Stomach smooth muscle (tissue), 2 donors: Measurements from ENCODE around the gene MTHFD1L.
"Not testable (repeated sequence)": the region's sequence is repeated elsewhere in the genome, so short reads cannot be mapped to it uniquely, and the experiment has no call there.

Experiments used
- H3K27ac ChIP-seq: one replicate; pipeline ENCODE4 v1.7.0; 2013; ENCODE audit warnings: mild to moderate bottlenecking, low read length, inconsistent platforms
- H3K27me3 ChIP-seq, 2 donors: one replicate each; pipeline ENCODE4 v1.7.0; 2013; ENCODE audit warnings: low read length in 2 of 2; ENCODE audit not compliant: insufficient read depth in 2 of 2, control insufficient read depth in 1 of 2
- H3K36me3 ChIP-seq, 2 donors: one replicate each; pipeline ENCODE4 v1.7.0; 2013; ENCODE audit warnings: low read length in 2 of 2; ENCODE audit not compliant: control insufficient read depth in 2 of 2, insufficient read depth in 2 of 2
- H3K4me1 ChIP-seq: one replicate; pipeline ENCODE4 v1.7.0; 2013; ENCODE audit warnings: low read length; ENCODE audit not compliant: control insufficient read depth, insufficient read depth
- H3K4me3 ChIP-seq, 2 donors: one replicate each; pipeline ENCODE4 v1.7.0; 2013; ENCODE audit warnings: low read length in 2 of 2
- H3K9ac ChIP-seq, 2 donors: one replicate each; pipeline ENCODE4 v1.7.0; 2013; ENCODE audit warnings: low read length in 2 of 2, mild to moderate bottlenecking in 1 of 2
- H3K9me3 ChIP-seq, 2 donors: one replicate each; pipeline ENCODE4 v1.7.0; 2013; ENCODE audit warnings: low read length in 2 of 2; ENCODE audit not compliant: control insufficient read depth in 2 of 2
- donor health status: healthy.
- donor health status: Pancreatic carcinoma.

Gene MTHFD1L

GRCh38 chr6:151110576-151110905, 245.0 kb downstream of the MTHFD1L start:
- H3K36me3 ChIP-seq: no peaks in the 10 kb centered on the region
- peaks cover 5% of the 10 kb centered on the region for H3K4me1 ChIP-seq
- H3K27ac ChIP-seq: no peak overlapping the region
- H3K9me3 ChIP-seq: no peaks in the 10 kb centered on the region
- no peak overlapping the region for H3K9ac ChIP-seq
- H3K4me3 ChIP-seq: no peak overlapping the region
- H3K27me3 ChIP-seq: no peaks in the 10 kb centered on the region

- no peaks in the 10 kb centered on the region for H3K36me3 ChIP-seq
- H3K27me3 ChIP-seq: no peaks in the 10 kb centered on the region
- no peak overlapping the region for H3K4me3 ChIP-seq
- H3K9me3 ChIP-seq: no peaks in the 10 kb centered on the region
- H3K9ac ChIP-seq: no peak overlapping the region
- H3K4me1 ChIP-seq: peaks cover 5% of the 10 kb centered on the region
- H3K27ac ChIP-seq: no peak overlapping the region
Observed at GRCh38 chr6:151111670-151112069, 246.2 kb downstream of the MTHFD1L start.

GRCh38 chr6:151112130-151112529, 246.6 kb downstream of the MTHFD1L start:
- Histone ChIP-seq H3K27me3 (no peaks in the 10 kb centered on the region), H3K27ac (no peak overlapping the region), H3K36me3 (no peaks in the 10 kb centered on the region), H3K9ac (no peak overlapping the region), H3K9me3 (no peaks in the 10 kb centered on the region), H3K4me1 (peaks cover 5% of the 10 kb centered on the region), H3K4me3 (no peak overlapping the region)

GRCh38 chr6:151112884-151113283, 247.4 kb downstream of the MTHFD1L start:
- H3K36me3 ChIP-seq, H3K9me3 ChIP-seq, H3K9ac ChIP-seq, H3K4me3 ChIP-seq, H3K27me3 ChIP-seq, H3K27ac ChIP-seq, H3K4me1 ChIP-seq: not testable (repeated sequence)

GRCh38 chr6:151113641-151114040, 248.1 kb downstream of the MTHFD1L start:
- Histone ChIP-seq H3K9ac (no peak overlapping the region), H3K36me3 (no peaks in the 10 kb centered on the region), H3K27me3 (no peaks in the 10 kb centered on the region), H3K9me3 (no peaks in the 10 kb centered on the region), H3K27ac (no peak overlapping the region), H3K4me3 (no peak overlapping the region), H3K4me1 (peaks cover 5% of the 10 kb centered on the region)

GRCh38 chr6:151118461-151119123, 253.1 kb downstream of the MTHFD1L start:
- no peak overlapping the region for H3K4me3 ChIP-seq
- H3K9ac ChIP-seq: peak overlapping the region in 1 of 2 donors; percentile 30
- no peaks in the 10 kb centered on the region for H3K36me3 ChIP-seq
- H3K27ac ChIP-seq: no peak overlapping the region
- peaks cover 11% of the 10 kb centered on the region for H3K4me1 ChIP-seq
- no peaks in the 10 kb centered on the region for H3K27me3 ChIP-seq
- H3K9me3 ChIP-seq: no peaks in the 10 kb centered on the region

- Histone ChIP-seq H3K27me3 (no peaks in the 10 kb centered on the region), H3K27ac (peak overlapping the region; percentile 31), H3K36me3 (no peaks in the 10 kb centered on the region), H3K9ac (no peak overlapping the region), H3K4me1 (peaks cover 13% of the 10 kb centered on the region), H3K9me3 (no peaks in the 10 kb centered on the region), H3K4me3 (no peak overlapping the region)
Observed at GRCh38 chr6:151119823-151120524, 254.5 kb downstream of the MTHFD1L start.

- no peak overlapping the region for H3K9ac ChIP-seq
- no peak overlapping the region for H3K4me3 ChIP-seq
- H3K27me3 ChIP-seq: no peaks in the 10 kb centered on the region
- no peaks in the 10 kb centered on the region for H3K36me3 ChIP-seq
- H3K27ac ChIP-seq: no peak overlapping the region
- H3K4me1 ChIP-seq: peaks cover 20% of the 10 kb centered on the region
- no peaks in the 10 kb centered on the region for H3K9me3 ChIP-seq
Observed at GRCh38 chr6:151121900-151122299, 256.4 kb downstream of the MTHFD1L start.

GRCh38 chr6:151123641-151124040, 258.1 kb downstream of the MTHFD1L start:
- not testable (repeated sequence) for H3K9me3 ChIP-seq, H3K4me3 ChIP-seq, H3K36me3 ChIP-seq, H3K9ac ChIP-seq, H3K27ac ChIP-seq, H3K27me3 ChIP-seq
- H3K4me1 ChIP-seq: peaks cover 20% of the 10 kb centered on the region

- H3K27me3 ChIP-seq, H3K9me3 ChIP-seq, H3K27ac ChIP-seq, H3K9ac ChIP-seq, H3K36me3 ChIP-seq, H3K4me3 ChIP-seq: not testable (repeated sequence)
- H3K4me1 ChIP-seq: peaks cover 15% of the 10 kb centered on the region
Observed at GRCh38 chr6:151125242-151125641, 259.7 kb downstream of the MTHFD1L start.

GRCh38 chr6:151125651-151126416, 260.3 kb downstream of the MTHFD1L start:
- not testable (repeated sequence) for H3K36me3 ChIP-seq, H3K9me3 ChIP-seq, H3K4me3 ChIP-seq, H3K9ac ChIP-seq, H3K27ac ChIP-seq, H3K27me3 ChIP-seq
- H3K4me1 ChIP-seq: peaks cover 15% of the 10 kb centered on the region
